NCI-H69 (cell line): ENCODE measurements around the gene OR5K3.

ENCODE experiments used
- DNase-seq: peaks from one replicate; lab custom pipeline; 2025; lab: John Stamatoyannopoulos, UW

OR5K3 gene

DNA sequence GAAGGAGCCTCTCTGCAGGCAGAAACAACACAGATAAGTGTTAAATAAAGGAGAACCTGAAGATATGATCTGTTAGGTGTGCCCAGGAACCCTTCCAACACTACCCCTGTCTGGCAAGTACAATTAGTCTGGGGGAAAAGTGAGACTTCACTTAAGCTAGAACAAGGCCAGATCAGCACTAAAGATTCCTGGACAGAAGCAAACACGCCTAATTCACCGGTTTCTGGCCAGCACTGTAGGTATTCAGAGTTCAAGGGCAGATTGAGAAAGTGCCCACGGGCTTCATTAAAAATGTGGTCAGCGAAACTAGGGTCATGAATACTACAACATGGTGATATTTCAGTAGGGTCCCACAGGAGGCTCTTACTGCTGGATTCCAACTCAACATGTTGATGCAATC lies 43.9 kb downstream of the OR5K3 start:
- DNase-seq, result no peak

DNA sequence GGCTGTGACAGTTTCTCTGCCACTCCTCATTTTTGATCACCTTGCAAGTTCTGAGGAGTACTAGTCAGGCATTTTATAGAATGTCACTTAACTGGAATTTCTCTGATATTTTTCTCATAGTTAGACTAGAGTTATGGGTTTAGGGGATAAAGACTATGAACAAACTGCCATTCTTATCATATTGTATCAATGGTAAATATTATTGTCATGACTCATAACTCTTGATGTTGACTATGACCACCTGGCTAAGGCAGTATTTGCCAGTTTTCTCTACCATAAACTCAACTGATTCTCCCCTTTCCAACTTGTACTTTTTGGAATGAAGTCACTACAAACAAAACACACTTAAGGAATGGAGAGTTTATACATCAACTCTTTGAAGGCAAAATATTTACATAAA lies 49.8 kb downstream of the OR5K3 start:
- no peak for DNase-seq
